ENCODE results near the gene TCIRG1.

GRCh38 chr11:68093565-68093964 lies 54.7 kb downstream of the TCIRG1 start:
- TF ChIP-seq EZH2phosphoT487 (IDR thresholded peaks at IDR 0.05; ENCODE audit: insufficient read depth, low read depth) (no peak), EZH2 (IDR thresholded peaks at IDR 0.05; ENCODE audit: insufficient read depth, poor library complexity, severe bottlenecking) (no peak)
